Gastroesophageal sphincter (tissue), 3 donors: ENCODE results near the gene ADRM1.

Experiments
- CTCF ChIP-seq, 4 experiments: fragments of 200-600 bp in 2 of 4; fragments of 450-650 bp in 2 of 4; sonication (generic) in 1 of 4; IDR thresholded peaks; one replicate each; pipeline ENCODE4 v1.5.1; 2017 to 2019; ENCODE audit warnings: antibody characterized with exemption in 4 of 4, mild to moderate bottlenecking in 2 of 4, moderate library complexity in 2 of 4
- POLR2A ChIP-seq, 2 donors: fragments of 450-650 bp; IDR thresholded peaks; one replicate each; pipeline ENCODE4 v1.6.1; 2017; ENCODE audit warnings: antibody characterized with exemption in 2 of 2, mild to moderate bottlenecking in 2 of 2, moderate library complexity in 1 of 2
- POLR2AphosphoS5 ChIP-seq: sonication (generic); formaldehyde crosslinking; IDR thresholded peaks from one replicate; pipeline ENCODE4 v1.6.1; 2017; ENCODE audit warnings: antibody characterized with exemption

- TF ChIP-seq CTCF (IDR thresholded peaks at IDR 0.05) (no peak), POLR2AphosphoS5 (no peak), POLR2A (IDR thresholded peaks at IDR 0.05) (no peak)
Measured at GRCh38 chr20:62326959-62327725, 24.3 kb downstream of the ADRM1 start.
